HG02970 (cell line): ENCODE measurements around the gene SGK2.

Experiments used
- ATAC-seq: cut with Tn5 transposase; IDR thresholded peaks from one replicate; pipeline ENCODE4 v1.9.1; 2021; ENCODE audit warnings: mild to moderate bottlenecking, moderate library complexity, moderate number of reproducible peaks; ENCODE audit not compliant: unreplicated experiment, low FRiP score

Gene SGK2

DNA sequence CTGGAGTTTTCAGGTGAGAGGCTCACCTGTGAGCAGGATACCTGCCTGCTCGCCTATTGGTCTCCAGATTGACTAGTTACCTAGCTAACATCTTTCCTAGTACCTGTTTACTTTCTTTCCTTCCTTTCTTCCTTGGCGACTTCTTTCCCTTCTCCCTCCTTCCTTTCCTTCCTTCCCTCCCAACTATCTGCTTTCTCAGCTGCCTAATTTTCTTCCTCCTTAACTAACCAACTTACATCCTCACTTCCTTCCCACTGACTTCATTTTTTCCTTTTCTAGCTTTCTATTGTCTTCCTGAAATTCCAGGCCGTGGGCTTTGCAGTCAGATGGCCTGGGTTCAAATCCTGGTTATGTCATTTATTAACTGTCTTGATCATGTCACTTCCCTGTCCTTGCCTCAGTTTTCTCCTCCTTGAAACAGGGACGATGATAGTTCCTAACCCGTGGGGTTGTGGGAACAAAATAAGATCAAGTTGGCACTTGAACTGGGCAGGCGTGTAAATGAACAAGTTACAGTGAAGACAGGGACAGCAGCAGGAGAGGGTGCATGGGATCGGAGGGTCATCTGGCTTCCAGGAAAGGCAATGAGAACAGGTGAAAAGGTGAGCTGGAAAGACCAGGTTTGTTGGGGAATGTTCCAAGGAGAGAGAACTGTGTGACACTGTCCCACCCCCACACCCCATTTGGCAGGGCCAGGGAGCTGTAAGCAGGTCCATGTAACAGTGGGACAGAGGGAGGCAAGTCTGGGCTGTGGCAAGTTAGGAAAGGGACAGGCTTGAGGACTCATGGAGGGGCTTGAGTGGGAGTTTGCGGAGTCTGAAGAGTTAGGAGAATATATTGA lies 540 bp downstream of the SGK2 start:
- ATAC-seq: no peak

DNA sequence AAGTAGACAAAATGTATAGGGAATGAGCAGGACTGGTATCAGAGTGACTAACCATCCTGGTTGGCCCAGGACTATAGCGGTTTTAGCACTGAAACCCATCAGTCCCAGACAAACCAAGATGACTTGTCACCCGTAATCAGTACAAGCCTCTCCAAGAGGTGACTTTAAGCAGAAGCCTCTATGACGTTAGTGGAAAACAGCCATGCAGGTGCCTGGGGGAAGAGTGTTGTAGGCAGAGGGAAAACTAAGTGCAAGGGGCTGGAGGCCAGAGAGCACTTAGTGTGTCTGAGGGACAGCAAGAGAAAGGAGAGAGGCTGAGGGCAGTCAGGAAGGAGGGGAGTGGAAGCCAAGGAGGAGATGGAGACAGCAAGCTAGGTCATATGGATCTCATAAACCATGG lies 2.1 kb downstream of the SGK2 start:
- no peak for ATAC-seq

DNA sequence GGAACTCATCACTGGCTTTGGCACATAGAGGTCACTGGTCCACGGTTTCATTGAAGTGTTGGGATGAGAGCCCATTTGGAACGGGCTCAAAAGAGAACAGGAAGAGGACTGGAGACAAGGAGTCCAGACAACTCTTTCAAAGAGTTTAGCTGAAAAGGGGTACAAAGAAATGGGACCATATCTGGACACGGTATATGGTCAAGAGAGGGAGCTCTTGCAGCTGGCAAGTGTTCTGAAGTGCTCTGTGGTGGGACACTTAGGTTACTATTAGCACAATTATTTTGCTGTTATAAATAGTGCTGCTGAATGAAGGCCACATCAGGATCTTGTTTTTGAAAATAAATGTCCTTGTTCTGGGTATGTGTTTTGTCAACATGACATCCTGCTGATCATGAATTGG lies 4.6 kb downstream of the SGK2 start:
- no peak for ATAC-seq

DNA sequence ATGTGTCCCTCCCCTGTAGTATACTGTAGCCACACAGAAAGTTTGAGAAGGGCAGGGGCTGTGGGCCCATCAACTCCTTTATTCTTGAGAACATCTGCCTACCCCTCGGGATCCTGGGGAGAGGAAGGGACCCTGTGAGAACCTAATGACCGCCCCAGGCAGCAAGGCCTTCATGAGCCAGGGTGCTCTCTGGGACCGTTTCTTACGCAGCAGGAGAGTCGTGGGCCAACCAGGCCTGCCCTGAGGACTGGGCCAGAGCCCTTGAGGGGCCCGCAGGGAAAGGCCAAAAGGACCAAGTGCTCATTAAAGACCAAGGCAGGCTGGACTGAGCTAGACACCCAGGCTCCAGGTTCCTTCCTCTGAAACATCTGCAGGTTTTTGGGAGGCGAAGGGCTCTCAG lies 5.2 kb downstream of the SGK2 start:
- ATAC-seq: no peak

DNA sequence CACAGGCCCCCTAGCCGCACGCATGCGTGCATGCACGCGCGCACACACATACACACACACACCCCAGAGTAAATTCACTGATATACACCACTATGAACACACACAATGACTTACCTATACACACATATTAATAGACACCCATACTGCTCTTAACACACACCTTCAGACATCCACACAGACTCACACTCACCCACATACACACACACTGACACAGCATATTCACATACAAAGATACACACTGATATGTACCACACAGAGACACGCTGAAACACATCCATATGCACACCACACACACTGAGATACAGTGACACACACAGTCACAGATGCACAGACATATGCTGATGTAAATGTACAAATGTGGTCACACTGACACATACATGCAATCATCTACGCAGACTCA lies 5.6 kb downstream of the SGK2 start:
- no peak for ATAC-seq

DNA sequence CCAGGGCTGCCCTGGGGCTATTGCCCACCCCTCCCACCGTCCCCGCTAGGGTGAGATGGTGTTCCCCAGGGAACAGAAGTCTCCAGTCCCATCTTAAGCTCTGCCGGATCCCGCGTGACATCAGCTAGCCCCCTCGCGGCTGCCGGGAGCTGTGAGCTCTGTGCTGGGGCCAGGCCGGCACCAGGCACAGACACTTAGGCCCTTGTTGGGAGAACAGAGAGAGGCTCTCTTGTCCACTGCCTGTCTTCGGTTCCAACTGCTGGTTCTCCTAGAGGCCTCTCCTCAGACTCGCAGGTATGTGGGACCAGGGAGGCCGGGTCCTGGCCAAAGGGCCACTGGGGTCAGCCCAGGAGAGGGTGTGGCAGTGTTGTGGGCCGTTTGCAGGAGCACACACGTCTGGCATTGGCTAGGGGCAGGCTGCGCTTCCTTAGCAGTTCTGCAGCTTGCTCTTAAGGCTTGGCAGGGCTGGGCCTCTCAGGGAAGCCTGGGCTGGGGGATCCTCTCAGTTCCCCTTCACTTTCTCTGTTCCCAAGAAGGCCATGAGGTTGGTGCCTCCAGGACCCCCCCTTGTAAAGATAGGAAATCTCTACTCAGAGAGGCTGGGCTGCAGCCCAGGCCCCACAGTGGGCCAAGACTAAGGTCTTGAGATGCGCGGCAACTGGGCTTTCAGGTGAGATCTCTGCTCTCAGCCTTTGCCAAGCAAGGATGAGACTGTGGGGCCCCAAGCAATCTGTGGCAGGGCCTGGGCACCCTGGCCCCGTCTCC lies 6.3 kb downstream of the SGK2 start:
- ATAC-seq: no peak

DNA sequence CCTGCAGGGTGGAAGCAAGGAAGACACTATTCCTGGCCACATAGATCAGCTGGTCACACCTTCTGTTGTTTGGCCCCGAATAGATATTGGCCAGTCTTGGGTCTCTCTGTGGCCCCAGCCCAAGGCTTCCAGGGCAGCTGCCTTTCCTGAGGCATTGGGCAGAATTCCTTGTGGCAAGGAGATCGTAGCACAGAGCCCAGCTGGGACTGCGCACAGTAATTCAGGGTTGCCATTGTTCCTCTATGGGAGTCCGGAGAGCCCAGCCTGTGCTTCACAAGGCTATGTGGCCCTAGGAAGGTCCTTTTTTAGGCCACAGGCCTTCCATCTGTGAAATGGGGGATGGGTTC lies 6.9 kb downstream of the SGK2 start:
- ATAC-seq: no peak

DNA sequence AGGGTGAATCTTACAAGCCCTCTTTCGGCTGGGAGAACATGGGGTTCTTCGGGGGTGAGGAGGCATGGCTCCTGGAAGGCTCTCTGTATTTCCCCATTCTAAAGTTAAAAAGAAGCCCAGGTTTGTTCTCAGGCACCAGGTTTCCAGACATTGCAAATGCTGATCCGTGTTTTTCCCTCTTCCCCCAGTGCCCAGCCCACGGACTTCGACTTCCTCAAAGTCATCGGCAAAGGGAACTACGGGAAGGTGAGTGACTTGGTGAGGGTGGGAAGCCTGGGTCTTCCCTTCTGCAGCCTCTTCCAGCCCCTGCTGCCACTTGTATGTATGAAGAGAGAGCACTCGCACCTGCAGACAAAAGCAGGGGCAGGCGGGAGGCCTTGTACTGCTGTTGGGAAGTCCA lies 8.7 kb downstream of the SGK2 start:
- ATAC-seq: no peak

DNA sequence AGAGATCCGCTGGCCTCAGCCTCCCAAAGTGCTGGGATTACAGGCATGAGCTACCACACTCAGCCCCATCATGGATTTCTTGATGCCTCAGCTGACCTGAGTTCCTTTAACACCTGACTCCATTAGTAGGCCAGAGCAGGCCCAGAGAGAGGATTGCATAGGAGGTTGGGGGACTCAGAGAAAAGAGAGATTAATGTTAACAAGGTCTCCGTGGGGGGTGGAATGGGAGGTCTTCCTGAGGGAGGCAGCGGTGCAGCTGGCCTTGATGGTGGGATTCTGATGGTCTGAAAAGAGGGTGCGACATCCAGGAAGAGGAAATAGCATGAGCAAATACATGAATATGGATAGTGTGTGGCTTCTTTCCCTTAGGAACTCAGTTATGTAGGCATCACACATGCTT lies 9.9 kb downstream of the SGK2 start:
- ATAC-seq: no peak

DNA sequence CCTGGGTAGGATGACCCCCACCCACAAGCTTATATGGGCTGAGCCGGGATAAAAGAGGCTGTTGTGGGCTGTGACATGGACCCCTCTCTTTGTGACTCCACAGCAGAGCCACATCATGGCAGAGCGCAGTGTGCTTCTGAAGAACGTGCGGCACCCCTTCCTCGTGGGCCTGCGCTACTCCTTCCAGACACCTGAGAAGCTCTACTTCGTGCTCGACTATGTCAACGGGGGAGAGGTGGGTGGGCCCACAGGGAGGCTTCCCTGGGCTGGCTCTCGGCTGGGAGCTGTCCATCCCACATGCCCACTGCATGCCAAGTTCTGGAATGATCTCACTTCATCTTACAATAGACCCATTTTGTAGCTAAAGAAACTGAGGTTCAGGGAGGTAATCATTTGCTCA lies 10.5 kb downstream of the SGK2 start:
- ATAC-seq: no peak

DNA sequence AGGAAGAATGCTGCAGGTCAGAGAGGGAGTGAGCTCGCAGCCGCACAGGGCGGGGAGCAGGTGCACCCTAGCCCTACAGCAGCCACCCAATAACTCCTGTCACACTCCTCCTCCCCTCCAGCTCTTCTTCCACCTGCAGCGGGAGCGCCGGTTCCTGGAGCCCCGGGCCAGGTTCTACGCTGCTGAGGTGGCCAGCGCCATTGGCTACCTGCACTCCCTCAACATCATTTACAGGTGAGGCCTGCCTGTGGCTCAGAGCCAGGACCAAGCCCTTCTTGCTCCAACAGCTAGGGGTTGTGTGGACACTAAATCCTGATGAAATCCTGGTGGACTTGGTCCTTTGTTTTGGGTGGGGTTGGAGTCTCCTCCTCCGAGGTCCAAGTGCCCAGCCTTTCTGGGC lies 11.7 kb downstream of the SGK2 start:
- ATAC-seq: no peak

DNA sequence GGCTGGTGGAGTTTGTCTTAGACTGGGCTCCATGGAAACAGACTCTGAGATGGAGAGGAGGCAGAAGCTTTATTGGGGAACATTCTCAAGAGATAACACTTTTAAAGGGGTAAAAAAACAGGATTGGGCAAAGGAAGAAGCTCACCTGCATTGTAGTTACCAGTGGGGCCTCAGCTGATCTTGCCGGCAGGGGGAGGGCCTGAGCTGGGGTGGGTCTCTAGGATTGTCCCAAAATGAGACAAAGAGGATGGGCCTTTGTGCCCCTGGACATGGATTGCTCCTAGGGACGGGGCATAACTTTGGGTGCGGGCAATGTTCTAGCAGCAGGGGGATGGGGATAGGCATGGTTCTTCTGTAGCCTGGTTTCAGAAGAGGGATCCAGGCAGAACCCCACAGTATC lies 12.5 kb downstream of the SGK2 start:
- ATAC-seq: no peak

DNA sequence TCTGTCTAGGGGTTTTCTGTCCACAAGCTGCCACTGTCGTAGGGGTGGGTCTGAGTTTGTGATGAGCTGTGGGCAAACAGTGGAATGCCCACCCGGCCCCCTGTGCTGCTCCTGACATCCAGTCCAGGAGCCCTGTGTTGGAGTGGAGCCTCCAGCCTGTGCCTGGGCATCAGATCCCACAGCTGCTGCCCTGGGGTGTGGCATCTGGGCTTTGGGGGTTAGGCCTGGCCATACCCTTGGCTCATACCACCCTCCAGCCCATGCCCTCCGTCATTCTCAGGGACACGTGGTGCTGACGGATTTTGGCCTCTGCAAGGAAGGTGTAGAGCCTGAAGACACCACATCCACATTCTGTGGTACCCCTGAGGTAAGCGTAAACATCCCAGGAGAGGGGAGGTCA lies 12.9 kb downstream of the SGK2 start:
- no peak for ATAC-seq

DNA sequence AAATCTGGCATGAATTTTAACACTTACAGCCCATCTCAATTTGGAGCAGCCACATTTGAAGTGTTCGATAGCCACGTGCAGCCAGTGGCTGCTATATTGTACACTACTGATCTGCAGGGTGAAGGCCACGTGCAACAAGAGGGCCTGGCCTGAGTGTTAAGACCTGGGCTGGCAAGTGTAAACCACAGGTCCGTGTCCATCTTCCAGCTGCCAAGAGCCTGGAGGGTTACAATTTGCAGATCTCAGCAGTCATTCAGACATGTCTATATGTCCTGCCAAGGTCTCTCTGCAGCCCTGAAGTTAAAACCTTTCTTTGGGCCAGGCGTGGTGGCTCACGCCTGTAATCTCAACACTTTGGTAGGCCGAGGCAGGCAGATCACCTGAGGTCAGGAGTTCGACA lies 14.1 kb downstream of the SGK2 start:
- no peak for ATAC-seq

DNA sequence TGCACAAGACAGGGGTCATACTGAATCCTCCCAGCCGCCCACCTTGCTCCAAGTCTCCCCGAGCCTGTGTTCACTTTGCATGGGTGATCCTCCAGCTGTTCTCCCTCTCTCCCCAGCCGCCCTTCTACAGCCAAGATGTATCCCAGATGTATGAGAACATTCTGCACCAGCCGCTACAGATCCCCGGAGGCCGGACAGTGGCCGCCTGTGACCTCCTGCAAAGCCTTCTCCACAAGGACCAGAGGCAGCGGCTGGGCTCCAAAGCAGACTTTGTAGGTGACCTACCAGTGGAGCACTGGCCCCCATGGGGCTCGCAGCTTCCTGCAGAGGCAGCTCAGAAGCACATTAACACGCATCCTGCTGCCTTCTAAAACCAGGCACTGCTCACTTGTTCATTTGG lies 17.3 kb downstream of the SGK2 start:
- no peak for ATAC-seq

DNA sequence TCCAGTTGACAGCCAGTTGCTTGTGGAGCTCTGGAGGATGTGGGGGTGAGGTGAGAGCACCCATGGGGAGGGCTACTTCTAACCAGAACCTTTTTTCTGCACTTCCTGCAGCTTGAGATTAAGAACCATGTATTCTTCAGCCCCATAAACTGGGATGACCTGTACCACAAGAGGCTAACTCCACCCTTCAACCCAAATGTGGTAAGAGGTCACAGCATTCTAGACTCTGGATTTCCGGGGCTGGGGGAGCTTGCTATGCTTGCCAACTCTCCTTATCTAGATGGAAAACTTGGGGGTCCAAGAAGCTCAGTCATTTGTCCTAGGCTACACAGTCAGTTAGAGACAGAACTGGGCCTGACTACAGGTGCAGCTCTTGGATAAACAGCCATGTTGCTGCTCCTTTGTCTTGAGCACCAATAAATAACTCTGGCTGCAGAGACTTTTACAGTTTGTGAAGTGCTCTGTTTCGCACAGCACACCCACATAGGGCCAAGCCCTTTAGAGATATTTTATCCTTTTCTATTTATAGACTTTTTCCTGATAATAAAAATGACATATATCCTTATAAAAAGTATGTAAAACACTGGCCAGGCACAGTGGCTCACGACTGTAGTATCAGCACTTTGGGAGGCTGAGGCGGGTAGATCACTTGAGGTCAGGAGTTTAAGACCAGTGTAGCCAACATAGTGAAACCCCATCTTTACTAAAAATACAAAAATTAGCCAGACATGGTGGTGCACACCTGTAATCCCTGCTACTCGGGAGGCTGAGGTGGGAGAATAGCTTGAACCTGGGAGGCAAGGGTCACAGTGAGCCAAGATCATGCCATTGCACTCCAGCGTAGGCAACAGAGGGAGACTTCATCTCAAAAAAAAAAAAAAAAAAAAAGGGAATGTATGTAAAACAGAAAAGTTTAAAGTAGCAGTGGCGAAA lies 21.3 kb downstream of the SGK2 start:
- ATAC-seq: no peak

DNA sequence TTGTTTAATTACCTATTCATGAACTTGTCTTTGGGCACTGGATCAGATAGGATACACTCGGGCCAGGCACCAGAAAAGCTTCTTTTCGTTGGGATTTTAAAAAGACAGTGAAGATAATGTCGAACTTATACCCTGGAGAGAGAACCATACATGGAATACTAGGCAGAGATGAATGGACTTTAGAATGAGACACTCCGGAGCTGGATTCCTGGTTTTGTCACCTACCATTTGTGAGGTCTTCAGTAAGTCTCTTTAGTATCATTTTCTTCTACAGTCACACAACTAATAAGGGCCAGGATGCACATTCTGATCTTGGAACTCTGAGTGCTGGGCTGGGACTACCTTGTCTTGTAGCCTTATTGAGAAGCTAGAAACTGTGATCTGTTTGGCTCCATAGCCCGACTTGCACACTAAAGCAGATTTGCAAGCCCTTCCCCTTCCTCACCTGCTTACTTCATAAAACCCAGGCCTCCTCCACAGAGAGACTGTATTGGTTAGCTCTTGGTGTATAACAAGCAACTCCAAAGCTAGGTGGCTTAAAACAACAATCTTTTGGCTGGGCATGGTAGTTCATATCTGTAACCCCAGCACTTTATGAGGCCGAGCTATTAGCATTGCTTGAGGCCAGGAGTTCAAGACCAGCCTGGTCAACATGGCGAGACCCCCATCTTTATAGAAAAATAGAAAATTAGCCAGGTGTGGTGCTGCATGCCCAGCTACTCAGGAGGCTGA lies 24.5 kb downstream of the SGK2 start:
- ATAC-seq: no peak

DNA sequence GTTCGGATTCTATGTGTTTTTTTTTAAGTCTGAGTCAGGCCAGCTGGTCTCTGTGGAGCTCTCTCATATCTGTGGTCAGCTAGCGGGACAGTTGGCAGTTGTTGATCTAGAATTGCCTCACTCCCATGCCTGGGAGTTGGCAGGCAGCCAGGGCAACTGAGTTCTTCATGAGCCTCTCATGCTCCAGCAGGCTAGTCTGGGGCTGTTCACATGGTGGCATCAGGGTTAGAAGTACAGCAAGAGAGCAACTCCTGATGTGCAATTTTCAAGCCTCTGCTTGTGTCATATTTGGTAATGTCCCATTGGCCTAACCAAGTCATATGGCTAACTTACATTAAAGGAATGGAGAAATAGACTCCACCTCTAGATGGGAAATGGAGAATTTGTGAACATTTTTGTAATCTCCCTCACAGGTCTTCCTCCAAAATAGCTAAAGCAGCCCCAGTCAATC lies 25.2 kb downstream of the SGK2 start:
- no peak for ATAC-seq

DNA sequence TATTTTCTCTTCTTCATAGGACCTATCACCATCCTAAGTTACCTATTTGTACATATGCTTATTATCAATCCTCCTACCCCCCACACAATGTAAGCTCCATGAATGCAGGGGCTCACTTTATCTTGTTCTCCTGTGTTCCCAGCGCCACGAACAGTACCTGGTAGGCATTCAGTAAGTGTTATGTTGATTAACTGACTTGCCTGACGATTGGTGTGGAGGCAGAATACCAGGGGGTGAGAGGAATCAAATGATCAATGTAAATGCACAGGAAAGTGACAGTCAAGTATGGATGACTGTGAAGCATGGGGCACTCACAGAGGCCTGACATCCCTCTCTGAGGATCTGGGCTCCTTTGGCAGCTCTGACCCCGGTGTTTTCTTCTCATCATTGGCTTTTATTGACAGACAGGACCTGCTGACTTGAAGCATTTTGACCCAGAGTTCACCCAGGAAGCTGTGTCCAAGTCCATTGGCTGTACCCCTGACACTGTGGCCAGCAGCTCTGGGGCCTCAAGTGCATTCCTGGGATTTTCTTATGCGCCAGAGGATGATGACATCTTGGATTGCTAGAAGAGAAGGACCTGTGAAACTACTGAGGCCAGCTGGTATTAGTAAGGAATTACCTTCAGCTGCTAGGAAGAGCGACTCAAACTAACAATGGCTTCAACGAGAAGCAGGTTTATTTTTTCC lies 25.8 kb downstream of the SGK2 start:
- no peak for ATAC-seq

DNA sequence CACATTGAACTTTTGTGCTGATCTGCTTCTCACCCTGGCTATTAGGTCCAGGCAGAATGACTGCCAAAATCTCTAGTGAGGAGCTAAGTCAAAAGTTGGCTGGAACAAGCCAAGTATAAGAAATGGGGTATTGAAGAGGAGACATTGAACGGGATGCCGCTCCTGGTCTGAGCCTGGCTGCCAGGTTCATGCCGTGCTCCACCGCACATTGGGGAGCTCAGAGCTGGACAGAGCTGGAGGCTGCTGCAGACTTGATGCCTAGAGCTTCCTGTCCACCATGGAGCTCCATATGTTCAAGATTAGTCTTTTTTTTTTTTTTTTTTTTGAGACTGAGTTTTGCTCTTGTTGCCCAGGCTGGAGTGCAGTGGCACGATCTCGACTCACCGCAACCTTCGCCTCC lies 27.8 kb downstream of the SGK2 start:
- ATAC-seq: no peak
